Nephron (organoid): ENCODE measurements around the gene IRS1.

Experiments
- H3K27ac Mint-ChIP-seq, 3 experiments: 2 replicates each; pipeline ENCODE4 v1.8.0; 2020; ENCODE audit warnings: mixed read lengths in 3 of 3, mild to moderate bottlenecking in 2 of 3, moderate library complexity in 1 of 3
- H3K27me3 Mint-ChIP-seq: 2 replicates; pipeline ENCODE4 v1.8.0; 2021; ENCODE audit warnings: low read depth, mild to moderate bottlenecking, moderate library complexity, mixed read lengths
- H3K36me3 Mint-ChIP-seq: 2 replicates; pipeline ENCODE4 v1.8.0; 2020; ENCODE audit warnings: low read depth, mixed read lengths
- H3K4me1 Mint-ChIP-seq: 2 replicates; pipeline ENCODE4 v1.8.0; 2020; ENCODE audit warnings: mixed read lengths
- H3K4me3 Mint-ChIP-seq, 3 experiments: 2 replicates each; pipeline ENCODE4 v1.8.0; 2020; ENCODE audit warnings: mild to moderate bottlenecking in 3 of 3, mixed read lengths in 3 of 3, moderate library complexity in 2 of 3
- H3K9me3 Mint-ChIP-seq: 2 replicates; pipeline ENCODE4 v1.8.0; 2020; ENCODE audit warnings: mixed read lengths
- TF ChIP-seq, protein P1 (sequence below), 3 experiments: fragments of 200-600 bp; sonication (generic); IDR thresholded peaks; one replicate each; pipeline ENCODE4 v1.5.0; 2021; ENCODE audit warnings: antibody characterized with exemption in 3 of 3; ENCODE audit not compliant: unreplicated experiment in 3 of 3

IRS1 gene

GRCh38 chr2:226790011-226790410 lies 9.6 kb downstream of the IRS1 start:
- H3K27ac Mint-ChIP-seq = peak overlapping the region in 2 of 3 experiments; percentile 90 to 100
- peak overlapping the region; percentile 76 to 96 (median 92) for H3K4me3 Mint-ChIP-seq
- peaks cover 65% of the 10 kb centered on the region for H3K4me1 Mint-ChIP-seq
- no peaks in the 10 kb centered on the region for H3K27me3 Mint-ChIP-seq
- peaks cover 24% of the 10 kb centered on the region for H3K36me3 Mint-ChIP-seq
- no peaks in the 10 kb centered on the region for H3K9me3 Mint-ChIP-seq
- TF ChIP-seq, protein P1, sequence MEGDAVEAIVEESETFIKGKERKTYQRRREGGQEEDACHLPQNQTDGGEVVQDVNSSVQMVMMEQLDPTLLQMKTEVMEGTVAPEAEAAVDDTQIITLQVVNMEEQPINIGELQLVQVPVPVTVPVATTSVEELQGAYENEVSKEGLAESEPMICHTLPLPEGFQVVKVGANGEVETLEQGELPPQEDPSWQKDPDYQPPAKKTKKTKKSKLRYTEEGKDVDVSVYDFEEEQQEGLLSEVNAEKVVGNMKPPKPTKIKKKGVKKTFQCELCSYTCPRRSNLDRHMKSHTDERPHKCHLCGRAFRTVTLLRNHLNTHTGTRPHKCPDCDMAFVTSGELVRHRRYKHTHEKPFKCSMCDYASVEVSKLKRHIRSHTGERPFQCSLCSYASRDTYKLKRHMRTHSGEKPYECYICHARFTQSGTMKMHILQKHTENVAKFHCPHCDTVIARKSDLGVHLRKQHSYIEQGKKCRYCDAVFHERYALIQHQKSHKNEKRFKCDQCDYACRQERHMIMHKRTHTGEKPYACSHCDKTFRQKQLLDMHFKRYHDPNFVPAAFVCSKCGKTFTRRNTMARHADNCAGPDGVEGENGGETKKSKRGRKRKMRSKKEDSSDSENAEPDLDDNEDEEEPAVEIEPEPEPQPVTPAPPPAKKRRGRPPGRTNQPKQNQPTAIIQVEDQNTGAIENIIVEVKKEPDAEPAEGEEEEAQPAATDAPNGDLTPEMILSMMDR (IDR thresholded peaks at IDR 0.05; ENCODE audit: unreplicated experiment in 3 of 3) = no peak

- no peaks in the 10 kb centered on the region for H3K27me3 Mint-ChIP-seq
- TF ChIP-seq, protein P1 (IDR thresholded peaks at IDR 0.05; ENCODE audit: unreplicated experiment in 3 of 3) = no peak
- peak overlapping the region in 2 of 3 experiments; percentile 68 to 90 for H3K27ac Mint-ChIP-seq
- H3K36me3 Mint-ChIP-seq = peaks cover 22% of the 10 kb centered on the region
- no peaks in the 10 kb centered on the region for H3K9me3 Mint-ChIP-seq
- H3K4me3 Mint-ChIP-seq = peak overlapping the region; percentile 45 to 72 (median 67)
- peaks cover 56% of the 10 kb centered on the region for H3K4me1 Mint-ChIP-seq
Measured at GRCh38 chr2:226788881-226789490, 10.6 kb downstream of the IRS1 start.

DNA sequence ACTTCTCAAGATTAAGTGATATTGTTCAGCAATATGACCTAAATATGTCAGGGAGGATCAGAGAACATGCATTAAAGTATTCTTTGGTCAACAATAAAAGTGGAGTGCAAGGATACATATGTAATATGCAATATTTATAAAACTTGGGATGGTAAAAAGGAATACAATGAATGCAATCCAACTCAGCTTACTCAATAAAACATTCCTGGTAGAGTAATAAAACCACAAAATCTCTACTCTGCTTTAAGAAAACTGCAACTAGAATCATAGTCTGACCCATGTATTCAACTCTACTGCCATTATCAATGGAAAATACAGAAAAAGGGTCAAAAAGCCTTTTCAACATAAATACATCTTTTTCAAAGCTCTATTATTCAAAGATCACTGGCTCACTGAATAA lies 11.6 kb downstream of the IRS1 start:
- H3K27ac Mint-ChIP-seq = no peak overlapping the region
- TF ChIP-seq, protein P1 (IDR thresholded peaks at IDR 0.05; ENCODE audit: unreplicated experiment in 3 of 3) = no peak
- no peaks in the 10 kb centered on the region for H3K9me3 Mint-ChIP-seq
- peaks cover 26% of the 10 kb centered on the region for H3K36me3 Mint-ChIP-seq
- peaks cover 51% of the 10 kb centered on the region for H3K4me1 Mint-ChIP-seq
- H3K4me3 Mint-ChIP-seq = peak overlapping the region in 1 of 3 experiments; percentile 23
- H3K27me3 Mint-ChIP-seq = no peaks in the 10 kb centered on the region

DNA sequence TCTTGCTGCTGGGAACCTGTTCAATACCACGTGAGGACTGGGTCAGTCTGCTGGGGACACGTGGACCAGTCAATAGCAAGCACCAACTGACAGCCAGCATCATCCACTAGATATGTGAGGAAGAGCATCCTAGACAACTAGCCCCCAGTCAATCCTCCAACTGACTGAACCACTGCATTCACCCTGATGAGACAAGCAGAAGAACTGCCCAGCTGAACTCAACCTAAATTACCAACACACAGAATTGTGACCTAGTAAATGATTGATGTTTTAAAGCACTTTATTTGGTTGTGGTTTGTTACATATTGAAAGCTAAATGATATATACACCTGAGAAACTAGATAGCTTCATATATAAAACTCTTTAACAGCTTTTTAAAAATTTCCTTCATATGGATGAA lies 15.7 kb downstream of the IRS1 start:
- H3K36me3 Mint-ChIP-seq = peaks cover 36% of the 10 kb centered on the region
- H3K4me3 Mint-ChIP-seq = no peak overlapping the region
- TF ChIP-seq, protein P1 (IDR thresholded peaks at IDR 0.05; ENCODE audit: unreplicated experiment in 3 of 3) = no peak
- no peak overlapping the region for H3K27ac Mint-ChIP-seq
- no peaks in the 10 kb centered on the region for H3K9me3 Mint-ChIP-seq
- peaks cover 45% of the 10 kb centered on the region for H3K4me1 Mint-ChIP-seq
- no peaks in the 10 kb centered on the region for H3K27me3 Mint-ChIP-seq

GRCh38 chr2:226782092-226782713 lies 17.4 kb downstream of the IRS1 start:
- Mint-ChIP-seq H3K36me3 (peaks cover 44% of the 10 kb centered on the region), H3K27me3 (no peaks in the 10 kb centered on the region), H3K9me3 (peaks cover 4% of the 10 kb centered on the region), H3K4me1 (peaks cover 41% of the 10 kb centered on the region), H3K27ac (peak overlapping the region; percentile 78 to 87 (median 84)), H3K4me3 (peak overlapping the region in 2 of 3 experiments; percentile 9 to 40)
- TF ChIP-seq, protein P1 (IDR thresholded peaks at IDR 0.05; ENCODE audit: unreplicated experiment in 3 of 3) = no peak

GRCh38 chr2:226780431-226780830 lies 19.2 kb downstream of the IRS1 start:
- TF ChIP-seq, protein P1 (IDR thresholded peaks at IDR 0.05; ENCODE audit: unreplicated experiment in 3 of 3) = no peak
- Mint-ChIP-seq H3K9me3 (peaks cover 11% of the 10 kb centered on the region), H3K4me1 (peaks cover 32% of the 10 kb centered on the region), H3K36me3 (peaks cover 45% of the 10 kb centered on the region), H3K27me3 (no peaks in the 10 kb centered on the region), H3K4me3 (no peak overlapping the region), H3K27ac (no peak overlapping the region)
